DND-41 (cell line): ENCODE data around the gene CDS2.

Experiments used
- ATAC-seq: fragments of 200-7000 bp; cut with Tn5 transposase; 3 replicates; pipeline ENCODE4 v1.9.1; 2021; ENCODE audit warnings: low read depth; ENCODE audit not compliant: insufficient read depth
- DNase-seq: peaks from one replicate; pipeline ENCODE4 v3.0.0-alpha.2; 2020
- H2AFZ ChIP-seq: 2 replicates; pipeline ENCODE4 v1.6.0; 2012; ENCODE audit warnings: low read depth, low read length
- H3K27ac ChIP-seq: 2 replicates; pipeline ENCODE4 v1.5.1; 2012; ENCODE audit warnings: low read length, inconsistent platforms
- H3K27me3 ChIP-seq: fragments of 200-600 bp; sonication (generic); 2 replicates; pipeline ENCODE4 v1.6.0; 2012; ENCODE audit warnings: low read length, mild to moderate bottlenecking, inconsistent platforms; ENCODE audit not compliant: insufficient read depth, poor library complexity
- H3K36me3 ChIP-seq: 2 replicates; pipeline ENCODE4 v1.5.1; 2012; ENCODE audit warnings: low read length, inconsistent platforms; ENCODE audit not compliant: insufficient read depth
- H3K4me1 ChIP-seq: 2 replicates; pipeline ENCODE4 v1.5.1; 2012; ENCODE audit warnings: mild to moderate bottlenecking, low read length; ENCODE audit not compliant: insufficient read depth
- H3K4me2 ChIP-seq: 2 replicates; pipeline ENCODE4 v1.6.0; 2012; ENCODE audit warnings: mild to moderate bottlenecking, moderate library complexity, low read length, inconsistent platforms; ENCODE audit not compliant: insufficient read depth
- H3K4me3 ChIP-seq, 2 experiments: fragments of 200-600 bp in 1 of 2; shearing (Covaris generic) in 1 of 2; 2 replicates each; pipeline ENCODE4 v1.5.1; 2012 to 2016; ENCODE audit warnings: inconsistent platforms in 2 of 2, low read length in 2 of 2, mild to moderate bottlenecking in 2 of 2, low read depth in 1 of 2, moderate library complexity in 1 of 2
- H3K79me2 ChIP-seq: 2 replicates; pipeline ENCODE4 v1.6.0; 2012; ENCODE audit warnings: low read length, inconsistent platforms; ENCODE audit not compliant: insufficient read depth
- H3K9ac ChIP-seq: 2 replicates; pipeline ENCODE4 v1.6.0; 2012; ENCODE audit warnings: low read depth, mild to moderate bottlenecking, inconsistent platforms, low read length, moderate library complexity
- H3K9me3 ChIP-seq: 2 replicates; pipeline ENCODE4 v1.5.1; 2012; ENCODE audit warnings: low read length, moderate library complexity, mild to moderate bottlenecking, inconsistent platforms; ENCODE audit not compliant: insufficient read depth, severe bottlenecking
- H4K20me1 ChIP-seq: 2 replicates; pipeline ENCODE4 v1.6.0; 2012; ENCODE audit warnings: low read length; ENCODE audit not compliant: insufficient read depth
- EZH2 ChIP-seq: IDR thresholded peaks from 3 replicates; pipeline ENCODE4 v1.6.1; 2012; ENCODE audit warnings: borderline replicate concordance, low read depth, mild to moderate bottlenecking, moderate library complexity, low read length, inconsistent platforms; ENCODE audit not compliant: severe bottlenecking
- TF ChIP-seq, protein P1 (sequence below): IDR thresholded peaks from 2 replicates; pipeline ENCODE4 v1.5.1; 2012; ENCODE audit warnings: borderline replicate concordance, low read length, moderate library complexity, mild to moderate bottlenecking; ENCODE audit not compliant: poor library complexity, severe bottlenecking; ENCODE audit errors: extremely low read depth

CDS2 gene

DNA sequence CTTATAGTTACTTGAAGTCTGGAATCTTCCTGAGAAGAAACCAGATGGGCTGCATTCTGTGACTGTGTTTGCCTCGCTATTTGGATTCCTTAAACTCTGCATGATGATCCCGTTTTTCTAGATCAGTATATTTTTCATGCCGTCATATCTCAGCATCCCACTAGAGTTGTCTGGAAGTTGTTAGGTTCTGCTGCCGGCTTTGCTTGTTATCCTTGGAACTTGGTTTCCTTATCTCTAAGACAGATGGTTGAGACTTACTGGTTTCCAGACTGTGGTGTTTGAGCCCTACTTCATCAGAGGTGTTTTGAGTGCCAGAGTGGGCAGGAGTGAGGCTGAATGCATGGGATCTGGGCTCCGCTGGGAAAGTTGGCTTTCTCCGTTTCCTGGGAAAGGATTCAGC, 50.3 kb downstream of the CDS2 start:
- DNase-seq (no peak), ATAC-seq (no peak)
- no peaks in the 10 kb centered on the region for H3K4me1 ChIP-seq
- H2AFZ ChIP-seq, result no peak overlapping the region
- H4K20me1 ChIP-seq, result peaks cover 27% of the 10 kb centered on the region; the same call in 1 of the 2 replicates
- no peak overlapping the region for H3K9ac ChIP-seq
- no peak overlapping the region for H3K4me3 ChIP-seq
- no peaks in the 10 kb centered on the region for H3K9me3 ChIP-seq
- TF ChIP-seq, protein P1, sequence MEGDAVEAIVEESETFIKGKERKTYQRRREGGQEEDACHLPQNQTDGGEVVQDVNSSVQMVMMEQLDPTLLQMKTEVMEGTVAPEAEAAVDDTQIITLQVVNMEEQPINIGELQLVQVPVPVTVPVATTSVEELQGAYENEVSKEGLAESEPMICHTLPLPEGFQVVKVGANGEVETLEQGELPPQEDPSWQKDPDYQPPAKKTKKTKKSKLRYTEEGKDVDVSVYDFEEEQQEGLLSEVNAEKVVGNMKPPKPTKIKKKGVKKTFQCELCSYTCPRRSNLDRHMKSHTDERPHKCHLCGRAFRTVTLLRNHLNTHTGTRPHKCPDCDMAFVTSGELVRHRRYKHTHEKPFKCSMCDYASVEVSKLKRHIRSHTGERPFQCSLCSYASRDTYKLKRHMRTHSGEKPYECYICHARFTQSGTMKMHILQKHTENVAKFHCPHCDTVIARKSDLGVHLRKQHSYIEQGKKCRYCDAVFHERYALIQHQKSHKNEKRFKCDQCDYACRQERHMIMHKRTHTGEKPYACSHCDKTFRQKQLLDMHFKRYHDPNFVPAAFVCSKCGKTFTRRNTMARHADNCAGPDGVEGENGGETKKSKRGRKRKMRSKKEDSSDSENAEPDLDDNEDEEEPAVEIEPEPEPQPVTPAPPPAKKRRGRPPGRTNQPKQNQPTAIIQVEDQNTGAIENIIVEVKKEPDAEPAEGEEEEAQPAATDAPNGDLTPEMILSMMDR, result no peak
- no peak for TF ChIP-seq EZH2
- H3K4me2 ChIP-seq, result no peak overlapping the region
- peaks cover 27% of the 10 kb centered on the region for H3K79me2 ChIP-seq
- H3K27ac ChIP-seq, result no peak overlapping the region
- peaks cover 82% of the 10 kb centered on the region for H3K36me3 ChIP-seq
- H3K27me3 ChIP-seq, result no peaks in the 10 kb centered on the region

DNA sequence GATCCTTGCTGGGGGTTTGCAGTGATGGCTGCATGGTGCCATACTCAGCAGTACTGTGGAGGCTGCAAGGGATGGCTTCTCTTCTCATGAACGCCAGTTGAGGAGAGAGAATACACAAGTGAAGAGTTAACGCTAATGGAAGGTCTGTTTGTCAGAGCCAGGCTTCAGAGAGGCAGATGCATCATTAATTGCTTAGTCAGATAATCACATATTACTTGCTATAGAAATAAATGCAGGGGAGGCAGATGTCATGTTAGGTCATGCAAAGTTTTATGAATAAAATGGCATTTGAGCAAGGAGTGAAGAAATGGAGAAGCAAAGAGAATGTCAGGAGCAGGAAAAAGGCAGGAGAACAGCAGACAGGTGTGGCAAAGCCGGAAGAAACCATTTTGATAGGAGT, 51.2 kb downstream of the CDS2 start:
- Histone ChIP-seq H3K4me2 (no peak overlapping the region), H2AFZ (no peak overlapping the region), H4K20me1 (peaks cover 17% of the 10 kb centered on the region; the same call in 1 of the 2 replicates), H3K4me3 (no peak overlapping the region), H3K36me3 (peaks cover 90% of the 10 kb centered on the region), H3K9ac (no peak overlapping the region), H3K27me3 (no peaks in the 10 kb centered on the region), H3K4me1 (no peaks in the 10 kb centered on the region), H3K79me2 (peaks cover 18% of the 10 kb centered on the region; the same call in 1 of the 2 replicates), H3K27ac (no peak overlapping the region), H3K9me3 (no peaks in the 10 kb centered on the region)
- no peak for TF ChIP-seq EZH2
- TF ChIP-seq, protein P1, result no peak
- DNase-seq (no peak), ATAC-seq (no peak)

- H2AFZ ChIP-seq, result no peak overlapping the region
- TF ChIP-seq, protein P1, result no peak
- no peak for TF ChIP-seq EZH2
- no peaks in the 10 kb centered on the region for H3K9me3 ChIP-seq
- H3K27me3 ChIP-seq, result no peaks in the 10 kb centered on the region
- ATAC-seq (no peak), DNase-seq (no peak)
- peaks cover 91% of the 10 kb centered on the region for H3K36me3 ChIP-seq
- H3K9ac ChIP-seq, result no peak overlapping the region
- H3K4me3 ChIP-seq, result no peak overlapping the region
- peaks cover 8% of the 10 kb centered on the region; the same call in 1 of the 2 replicates for H4K20me1 ChIP-seq
- no peak overlapping the region for H3K4me2 ChIP-seq
- no peak overlapping the region for H3K27ac ChIP-seq
- no peaks in the 10 kb centered on the region for H3K4me1 ChIP-seq
- H3K79me2 ChIP-seq, result peaks cover 4% of the 10 kb centered on the region; the same call in 1 of the 2 replicates
Measured at GRCh38 chr20:5180421-5180820, 53.6 kb downstream of the CDS2 start.
